H9 (cell line): ENCODE results near the gene SCUBE1. TPM values are rescaled to one million over a fixed set of nuclear protein-coding genes. Genes with fewer than 3 reads are reported as not detected.
A peak's percentile ranks its signal among the peaks of the same experiment; 100 is the strongest.

Experiments used
- DNase-seq: peaks from one replicate; pipeline ENCODE4 v3.0.0-alpha.2; 2017
- H2AFZ ChIP-seq: one replicate; pipeline ENCODE4 v1.6.1; 2013; ENCODE audit warnings: mild to moderate bottlenecking, low read length, control low read depth, moderate library complexity
- H2AK5ac ChIP-seq: 2 replicates; pipeline ENCODE4 v1.6.1; 2013; ENCODE audit warnings: low read length, control low read depth, mixed read lengths; ENCODE audit not compliant: insufficient read length
- H2BK120ac ChIP-seq: one replicate; pipeline ENCODE4 v1.6.1; 2013; ENCODE audit warnings: low read depth, mild to moderate bottlenecking, low read length, control low read depth, inconsistent platforms; ENCODE audit not compliant: poor library complexity, severe bottlenecking
- H2BK12ac ChIP-seq: 2 replicates; pipeline ENCODE4 v1.6.1; 2013; ENCODE audit warnings: low read length, control low read depth, mixed read lengths, low read depth; ENCODE audit not compliant: insufficient read length
- H2BK15ac ChIP-seq: 2 replicates; pipeline ENCODE4 v1.6.1; 2013; ENCODE audit warnings: low read depth, low read length, control low read depth
- H2BK20ac ChIP-seq: one replicate; pipeline ENCODE4 v1.6.1; 2013; ENCODE audit warnings: low read depth, mild to moderate bottlenecking, low read length, control low read depth, inconsistent platforms; ENCODE audit not compliant: poor library complexity, severe bottlenecking
- H2BK5ac ChIP-seq: 2 replicates; pipeline ENCODE4 v1.6.1; 2013; ENCODE audit warnings: low read length, control low read depth, mixed read lengths; ENCODE audit not compliant: insufficient read length
- H3K14ac ChIP-seq: 2 replicates; pipeline ENCODE4 v1.6.1; 2013; ENCODE audit warnings: low read length, control low read depth; ENCODE audit not compliant: insufficient read depth
- H3K18ac ChIP-seq: 2 replicates; pipeline ENCODE4 v1.6.1; 2013; ENCODE audit warnings: low read depth, mild to moderate bottlenecking, mixed read lengths, low read length, control low read depth; ENCODE audit not compliant: insufficient read length
- H3K23ac ChIP-seq: 2 replicates; pipeline ENCODE4 v1.6.1; 2013; ENCODE audit warnings: low read length, control low read depth, mixed read lengths, low read depth; ENCODE audit not compliant: insufficient read length
- H3K23me2 ChIP-seq: 2 replicates; pipeline ENCODE4 v1.6.1; 2013; ENCODE audit warnings: low read depth, mild to moderate bottlenecking, mixed read lengths, low read length, control low read depth; ENCODE audit not compliant: insufficient read length, poor library complexity, severe bottlenecking
- H3K27ac ChIP-seq: 2 replicates; pipeline ENCODE4 v1.5.1; 2013; ENCODE audit warnings: low read length, control low read depth, mixed read lengths, low read depth; ENCODE audit not compliant: insufficient read length
- H3K27me3 ChIP-seq: 2 replicates; pipeline ENCODE4 v1.6.1; 2013; ENCODE audit warnings: low read length, control low read depth, inconsistent platforms; ENCODE audit not compliant: insufficient read depth
- H3K4ac ChIP-seq: 2 replicates; pipeline ENCODE4 v1.6.1; 2013; ENCODE audit warnings: low read depth, mild to moderate bottlenecking, control low read depth, inconsistent platforms, low read length, moderate library complexity
- H3K4me1 ChIP-seq: 2 replicates; pipeline ENCODE4 v1.6.1; 2013; ENCODE audit warnings: low read length, control low read depth, inconsistent platforms; ENCODE audit not compliant: insufficient read depth
- H3K4me2 ChIP-seq: 2 replicates; pipeline ENCODE4 v1.6.1; 2013; ENCODE audit warnings: low read length, control low read depth, mixed read lengths; ENCODE audit not compliant: insufficient read length, insufficient read depth
- H3K56ac ChIP-seq: 2 replicates; pipeline ENCODE4 v1.6.1; 2013; ENCODE audit warnings: low read depth, mild to moderate bottlenecking, mixed read lengths, low read length, control low read depth; ENCODE audit not compliant: insufficient read length
- H3K79me1 ChIP-seq: 2 replicates; pipeline ENCODE4 v1.6.1; 2013; ENCODE audit warnings: low read depth, mild to moderate bottlenecking, moderate library complexity, low read length, control low read depth, inconsistent platforms; ENCODE audit not compliant: insufficient read depth, poor library complexity, severe bottlenecking
- H3K79me2 ChIP-seq: 2 replicates; pipeline ENCODE4 v1.6.1; 2013; ENCODE audit warnings: low read length, control low read depth, inconsistent platforms; ENCODE audit not compliant: insufficient read depth
- H3K9ac ChIP-seq: 2 replicates; pipeline ENCODE4 v1.6.1; 2013; ENCODE audit warnings: low read length, control low read depth, mixed read lengths; ENCODE audit not compliant: insufficient read length; ENCODE audit errors: extremely low read depth
- H3K9me3 ChIP-seq: one replicate; pipeline ENCODE4 v1.6.1; 2013; ENCODE audit warnings: low read depth, low read length, inconsistent platforms; ENCODE audit not compliant: control insufficient read depth
- H3T11ph ChIP-seq: one replicate; pipeline ENCODE4 v1.6.1; 2013; ENCODE audit warnings: mild to moderate bottlenecking, low read length, control low read depth, inconsistent platforms
- H4K20me1 ChIP-seq: one replicate; pipeline ENCODE4 v1.6.1; 2013; ENCODE audit not compliant: control insufficient read depth, insufficient read length, insufficient read depth
- H4K5ac ChIP-seq: 2 replicates; pipeline ENCODE4 v1.6.1; 2013; ENCODE audit warnings: low read depth, mild to moderate bottlenecking, mixed read lengths, low read length, control low read depth; ENCODE audit not compliant: insufficient read length
- H4K8ac ChIP-seq: replicated peaks from 2 replicates; pipeline ENCODE4 v1.6.1; 2013; ENCODE audit warnings: low read length, control low read depth, mixed read lengths, low read depth; ENCODE audit not compliant: insufficient read length
- H4K91ac ChIP-seq: 2 replicates; pipeline ENCODE4 v1.6.1; 2013; ENCODE audit warnings: low read depth, mild to moderate bottlenecking, moderate library complexity, mixed read lengths, low read length, control low read depth; ENCODE audit not compliant: insufficient read length
- H3K27ac Mint-ChIP-seq, 3 experiments: 2 replicates in 2 of 3; 3 replicates in 1 of 3; pipeline ENCODE4 v1.8.0; 2020 to 2021; ENCODE audit warnings: mixed read lengths in 3 of 3, mild to moderate bottlenecking in 1 of 3, moderate library complexity in 1 of 3
- H3K27me3 Mint-ChIP-seq: 2 replicates; pipeline ENCODE4 v1.8.0; 2021; ENCODE audit warnings: low read depth, mild to moderate bottlenecking, moderate library complexity, mixed read lengths
- H3K36me3 Mint-ChIP-seq, 3 experiments: 2 replicates in 2 of 3; 3 replicates in 1 of 3; pipeline ENCODE4 v1.8.0; 2020 to 2021; ENCODE audit warnings: low read depth in 3 of 3, mixed read lengths in 3 of 3; ENCODE audit not compliant: insufficient read depth in 1 of 3
- H3K4me1 Mint-ChIP-seq, 2 experiments: 2 replicates each; pipeline ENCODE4 v1.8.0; 2020; ENCODE audit warnings: mixed read lengths in 2 of 2
- H3K4me3 Mint-ChIP-seq, 2 experiments: 2 replicates in 1 of 2; 3 replicates in 1 of 2; pipeline ENCODE4 v1.8.0; 2020 to 2021; ENCODE audit warnings: mild to moderate bottlenecking in 2 of 2, mixed read lengths in 2 of 2, moderate library complexity in 1 of 2
- H3K9me3 Mint-ChIP-seq, 2 experiments: 2 replicates in 1 of 2; 3 replicates in 1 of 2; pipeline ENCODE4 v1.8.0; 2020; ENCODE audit warnings: mild to moderate bottlenecking in 2 of 2, mixed read lengths in 2 of 2, moderate library complexity in 1 of 2
- CTCF ChIP-seq: fragments of 200-600 bp; sonication (generic); conservative IDR thresholded peaks from 3 replicates; pipeline ENCODE4 v1.8.0; 2021; ENCODE audit warnings: antibody characterized with exemption, mild to moderate bottlenecking
- WGBS: extraction: QIAGEN DNeasy Blood & Tissue Kit; methylation state at CpG from one replicate; pipeline ENCODE4 v1.1.7; 2013; ENCODE audit warnings: missing lambda C conversion rate, low lambda C conversion rate, mixed read lengths; ENCODE audit not compliant: insufficient read length; ENCODE audit errors: extremely low coverage; 5-methylcytosine and 5-hydroxymethylcytosine counted together
- total RNA-seq: library from RNA; stranded (reverse); gene quantifications from 2 replicates; pipeline ENCODE4 v1.2.1, GENCODE V29; 2021

Gene SCUBE1
- total RNA-seq, 1 experiment from 2014 or later = 1.2 TPM

GRCh38 chr22:43148581-43148980, 194.6 kb downstream of the SCUBE1 start:
- Histone ChIP-seq H2BK15ac (no peak overlapping the region), H4K8ac (no peak overlapping the region), H3T11ph (no peak overlapping the region), H3K23ac (no peak overlapping the region), H3K56ac (no peak overlapping the region), H3K27ac (no peak overlapping the region), H4K5ac (no peak overlapping the region), H3K4me2 (no peak overlapping the region), H3K9me3 (no peaks in the 10 kb centered on the region), H4K91ac (no peak overlapping the region), H2BK20ac (no peak overlapping the region), H2AFZ (no peak overlapping the region), H4K20me1 (no peaks in the 10 kb centered on the region), H3K79me1 (no peaks in the 10 kb centered on the region), H3K79me2 (no peaks in the 10 kb centered on the region), H3K27me3 (no peaks in the 10 kb centered on the region; the same call in 1 of the 2 replicates), H3K14ac (no peak overlapping the region; the same call in 1 of the 2 replicates), H2AK5ac (no peak overlapping the region), H2BK120ac (no peak overlapping the region), H2BK12ac (no peak overlapping the region), H3K18ac (no peak overlapping the region), H2BK5ac (no peak overlapping the region), H3K4me1 (no peaks in the 10 kb centered on the region; the same call in 1 of the 2 replicates), H3K4ac (no peak overlapping the region), H3K23me2 (no peaks in the 10 kb centered on the region), H3K9ac (no peak overlapping the region)
- Mint-ChIP-seq H3K4me1 (peaks cover 3 to 20% of the 10 kb centered on the region in 2 experiments), H3K27ac (peak overlapping the region in 1 of 3 experiments; percentile 67; a peak in 1 of 7 replicates), H3K27me3 (peaks cover 22% of the 10 kb centered on the region), H3K4me3 (no peak overlapping the region), H3K36me3 (no peaks in the 10 kb centered on the region), H3K9me3 (no peaks in the 10 kb centered on the region)
- no CpG with 5 or more reads among the region's 6 CpGs for WGBS
- TF ChIP-seq CTCF = no peak
- DNase-seq = no peak
